SK-N-SH (cell line): Measurements from ENCODE around the gene TNRC6A.

ENCODE experiments used
- CHD2 ChIP-seq: fragments of 150-350 bp; IDR thresholded peaks from 2 replicates; pipeline ENCODE4 v1.6.1; 2018; ENCODE audit warnings: low read length; ENCODE audit not compliant: partially characterized antibody
- CTCF ChIP-seq: fragments of 200-600 bp; sonication (generic); IDR thresholded peaks from 2 replicates; pipeline ENCODE4 v1.6.1; 2017; ENCODE audit warnings: antibody characterized with exemption, mild to moderate bottlenecking, moderate library complexity
- GABPA ChIP-seq: IDR thresholded peaks from 2 replicates; pipeline ENCODE4 v1.4.0; 2012; ENCODE audit warnings: low read depth, mild to moderate bottlenecking
- POLR2AphosphoS5 ChIP-seq: IDR thresholded peaks from 2 replicates; pipeline ENCODE4 v1.6.1; 2012; ENCODE audit warnings: low read depth, low read length
- RFX5 ChIP-seq: IDR thresholded peaks from 2 replicates; pipeline ENCODE4 v1.6.1; 2012; ENCODE audit warnings: mild to moderate bottlenecking, improper control_type of control experiment, low read length
- RXRA ChIP-seq: IDR thresholded peaks from 2 replicates; pipeline ENCODE4 v1.4.0; 2012; ENCODE audit warnings: low read depth, mild to moderate bottlenecking, borderline replicate concordance
- SIN3A ChIP-seq: IDR thresholded peaks from 2 replicates; pipeline ENCODE4 v1.6.1; 2012; ENCODE audit warnings: low read depth, mild to moderate bottlenecking, low read length, moderate library complexity, borderline replicate concordance
- SMC3 ChIP-seq: IDR thresholded peaks from 2 replicates; pipeline ENCODE4 v1.6.1; 2012; ENCODE audit warnings: low read depth, low read length, improper control_type of control experiment
- TCF12 ChIP-seq: IDR thresholded peaks from 2 replicates; pipeline ENCODE4 v1.4.0; 2012
- TEAD4 ChIP-seq: IDR thresholded peaks from 2 replicates; pipeline ENCODE4 v1.4.0; 2012; ENCODE audit warnings: mild to moderate bottlenecking, borderline replicate concordance; ENCODE audit not compliant: insufficient read depth
- YY1 ChIP-seq: IDR thresholded peaks from 2 replicates; pipeline ENCODE4 v1.4.0; 2012; ENCODE audit warnings: low read depth, mild to moderate bottlenecking

- no peak for TF ChIP-seq TEAD4
- TF ChIP-seq SMC3 = peak; percentile 87
- no peak for TF ChIP-seq RFX5
- TF ChIP-seq SIN3A = no peak
- TF ChIP-seq CHD2 = no peak
- TF ChIP-seq CTCF = peak; percentile 67
- TF ChIP-seq POLR2AphosphoS5 = no peak
- TF ChIP-seq YY1 = no peak
- no peak for TF ChIP-seq TCF12
- TF ChIP-seq RXRA = no peak
- no peak for TF ChIP-seq GABPA
Measured at GRCh38 chr16:24689128-24689527, 40.3 kb upstream of the TNRC6A start.
